IMR-90 (cell line): ENCODE measurements around the gene ERVK3-1. TPM values are rescaled to one million over a fixed set of nuclear protein-coding genes. Genes with fewer than 3 reads are reported as not detected.

Source experiments
- ATAC-seq: fragments of 200-7000 bp; cut with Tn5 transposase; 2 replicates; pipeline ENCODE4 v1.9.1; 2020; ENCODE audit warnings: low read depth, mild to moderate bottlenecking, moderate library complexity
- BruUV-seq: library from RNA; stranded (reverse); fragments of 400-500 nt; replicated peaks from 2 replicates; lab custom pipeline; 2021; lab: Mats Ljungman, UMichigan
- CTCF ChIA-PET: fragments of 300-600 bp; formaldehyde crosslinking; extraction: SDS; loops from one replicate; lab custom pipeline; 2021; ENCODE audit warnings: antibody characterized with exemption; lab: Yijun Ruan, JAX
- POLR2A ChIA-PET: fragments of 300-600 bp; sonication (Branson Sonifier 250); formaldehyde crosslinking; loops from one replicate; lab custom pipeline; 2022; ENCODE audit warnings: antibody characterized with exemption; ENCODE audit not compliant: unreplicated experiment; lab: Charles Lee
- DNase-seq: peaks from one replicate; pipeline ENCODE4 v3.0.0; 2013
- H2AFZ ChIP-seq: replicated peaks from 2 replicates; pipeline ENCODE3; 2013; ENCODE audit warnings: low read length, mild to moderate bottlenecking; ENCODE audit not compliant: poor library complexity
- H2AK5ac ChIP-seq: 2 replicates; pipeline ENCODE4 v1.6.1; 2013; ENCODE audit warnings: low read depth, low read length, inconsistent platforms
- H2AK9ac ChIP-seq: replicated peaks from 2 replicates; pipeline ENCODE3; 2013; ENCODE audit warnings: mild to moderate bottlenecking, low read depth, low read length, moderate library complexity; ENCODE audit not compliant: poor library complexity
- H2BK120ac ChIP-seq: 2 replicates; pipeline ENCODE4 v1.6.1; 2013; ENCODE audit warnings: low read depth, low read length, inconsistent platforms
- H2BK15ac ChIP-seq: 3 replicates; pipeline ENCODE4 v1.6.1; 2013; ENCODE audit warnings: low read depth, low read length, inconsistent platforms
- H2BK20ac ChIP-seq: 2 replicates; pipeline ENCODE4 v1.6.1; 2013; ENCODE audit warnings: low read depth, mild to moderate bottlenecking, inconsistent platforms, low read length, moderate library complexity
- H2BK5ac ChIP-seq: 2 replicates; pipeline ENCODE4 v1.6.1; 2013; ENCODE audit warnings: mild to moderate bottlenecking, low read depth, low read length, inconsistent platforms; ENCODE audit not compliant: poor library complexity, severe bottlenecking
- H3K14ac ChIP-seq: replicated peaks from 2 replicates; pipeline ENCODE4 v1.6.1; 2013; ENCODE audit warnings: low read depth, low read length, inconsistent platforms
- H3K18ac ChIP-seq: 2 replicates; pipeline ENCODE4 v1.6.1; 2013; ENCODE audit warnings: low read depth, low read length, control low read depth
- H3K23ac ChIP-seq: 2 replicates; pipeline ENCODE4 v1.6.1; 2013; ENCODE audit warnings: low read depth, low read length, inconsistent platforms
- H3K27ac ChIP-seq: 2 replicates; pipeline ENCODE4 v1.5.1; 2013; ENCODE audit warnings: mild to moderate bottlenecking, control low read depth, low read length; ENCODE audit not compliant: insufficient read depth
- H3K27me3 ChIP-seq: 2 replicates; pipeline ENCODE4 v1.6.1; 2013; ENCODE audit warnings: low read length; ENCODE audit not compliant: control insufficient read depth, insufficient read depth
- H3K36me3 ChIP-seq: 2 replicates; pipeline ENCODE4 v1.6.1; 2013; ENCODE audit warnings: low read length, mixed read lengths; ENCODE audit not compliant: control insufficient read depth, insufficient read depth
- H3K4ac ChIP-seq: 2 replicates; pipeline ENCODE4 v1.6.1; 2013; ENCODE audit warnings: low read depth, low read length, inconsistent platforms
- H3K4me1 ChIP-seq: 2 replicates; pipeline ENCODE4 v1.6.1; 2013; ENCODE audit warnings: low read length, mixed read lengths; ENCODE audit not compliant: control insufficient read depth, insufficient read depth
- H3K4me2 ChIP-seq: 2 replicates; pipeline ENCODE4 v1.6.1; 2013; ENCODE audit warnings: low read depth, mild to moderate bottlenecking, control low read depth, low read length, moderate library complexity
- H3K4me3 ChIP-seq: 2 replicates; pipeline ENCODE4 v1.5.1; 2013; ENCODE audit warnings: low read depth, mild to moderate bottlenecking, control low read depth, low read length, moderate library complexity; ENCODE audit not compliant: insufficient read depth
- H3K56ac ChIP-seq: 2 replicates; pipeline ENCODE4 v1.6.1; 2013; ENCODE audit warnings: low read length, inconsistent platforms; ENCODE audit not compliant: insufficient read depth; ENCODE audit errors: extremely low read depth
- H3K79me1 ChIP-seq, 2 experiments: 2 replicates each; pipeline ENCODE4 v1.6.1; 2013; ENCODE audit warnings: low read length in 2 of 2, inconsistent platforms in 1 of 2, low read depth in 1 of 2
- H3K9ac ChIP-seq: 2 replicates; pipeline ENCODE4 v1.6.1; 2013; ENCODE audit warnings: low read depth, low read length, control low read depth
- H3K9me1 ChIP-seq: 2 replicates; pipeline ENCODE4 v1.6.1; 2013; ENCODE audit warnings: low read length, inconsistent platforms; ENCODE audit not compliant: insufficient read depth
- H3K9me3 ChIP-seq: 2 replicates; pipeline ENCODE4 v1.6.1; 2013; ENCODE audit warnings: low read length; ENCODE audit not compliant: control insufficient read depth, insufficient read depth
- H4K20me1 ChIP-seq: 2 replicates; pipeline ENCODE4 v1.6.1; 2013; ENCODE audit warnings: low read length, inconsistent platforms; ENCODE audit not compliant: insufficient read depth
- H4K5ac ChIP-seq: 2 replicates; pipeline ENCODE4 v1.6.1; 2013; ENCODE audit warnings: mild to moderate bottlenecking, low read depth, low read length, control low read depth
- H4K8ac ChIP-seq, 2 experiments: 2 replicates each; pipeline ENCODE4 v1.6.1; 2013; ENCODE audit warnings: low read depth in 2 of 2, low read length in 2 of 2, control low read depth in 1 of 2, inconsistent platforms in 1 of 2
- H4K91ac ChIP-seq: 2 replicates; pipeline ENCODE4 v1.6.1; 2013; ENCODE audit warnings: low read depth, low read length, inconsistent platforms; ENCODE audit not compliant: insufficient read depth
- CHD1 ChIP-seq: IDR thresholded peaks from 2 replicates; pipeline ENCODE4 v1.6.1; 2012; ENCODE audit warnings: low read depth, low read length, improper control_type of control experiment
- FOS ChIP-seq: fragments of 150-350 bp; IDR thresholded peaks from 2 replicates; pipeline ENCODE4 v1.6.1; 2016; ENCODE audit warnings: low read depth, low read length
- MAFK ChIP-seq: IDR thresholded peaks from 2 replicates; pipeline ENCODE4 v1.6.1; 2012; ENCODE audit warnings: low read depth, low read length, improper control_type of control experiment
- MXI1 ChIP-seq: IDR thresholded peaks from 2 replicates; pipeline ENCODE4 v1.6.1; 2012; ENCODE audit warnings: low read depth, mild to moderate bottlenecking, low read length, moderate library complexity, borderline replicate concordance
- NFE2L2 ChIP-seq: fragments of 150-350 bp; IDR thresholded peaks from 2 replicates; pipeline ENCODE4 v1.6.1; 2016; ENCODE audit warnings: low read depth, mild to moderate bottlenecking, low read length
- POLR2A ChIP-seq: IDR thresholded peaks from 2 replicates; pipeline ENCODE4 v1.6.1; 2012; ENCODE audit warnings: mild to moderate bottlenecking, low read depth, low read length
- RCOR1 ChIP-seq: IDR thresholded peaks from 2 replicates; pipeline ENCODE4 v1.6.1; 2012; ENCODE audit warnings: mild to moderate bottlenecking, low read length, improper control_type of control experiment; ENCODE audit not compliant: insufficient replicate concordance
- RFX5 ChIP-seq: IDR thresholded peaks from 2 replicates; pipeline ENCODE4 v1.8.0; 2012; ENCODE audit warnings: low read depth, mild to moderate bottlenecking, low read length, moderate library complexity
- SMC3 ChIP-seq: fragments of 150-350 bp; IDR thresholded peaks from 2 replicates; pipeline ENCODE4 v1.6.1; 2016; ENCODE audit warnings: low read depth, mild to moderate bottlenecking, antibody characterized with exemption, low read length, moderate library complexity
- WGBS, 2 experiments: methylation state at CpG; one replicate each; pipeline versions ENCODE4 v1.1.5 to v1.1.7; 2013; ENCODE audit warnings: missing lambda C conversion rate in 2 of 2; ENCODE audit not compliant: insufficient read length in 1 of 2; ENCODE audit errors: extremely low coverage in 2 of 2; 5-methylcytosine and 5-hydroxymethylcytosine counted together
- dilution Hi-C: fragments of 300-500 bp; cut with HindIII; formaldehyde crosslinking; loops from one replicate; pipeline ENCODE4 v1.14.3; 2018; ENCODE audit warnings: low sequenced_read_pairs; ENCODE audit not compliant: unreplicated experiment
- in situ Hi-C: fragments of 300-500 bp; cut with MboI; formaldehyde crosslinking; loops from 3 replicates; pipeline ENCODE4 v1.14.3; 2019; ENCODE audit warnings: low sequenced_read_pairs, inconsistent platforms, mixed read lengths
- intact Hi-C: fragments of 100-400 bp; cut with micrococcal nuclease; formaldehyde crosslinking; loops from 2 replicates; pipeline ENCODE4 v1.10.0; 2022
- polyA plus RNA-seq, 3 experiments: library from polyadenylated mRNA; depleted of rRNA; stranded (reverse); fragments of >200 nt; gene quantifications; 2 replicates each; pipeline ENCODE4 v1.2.3, GENCODE V29; 2012; ENCODE audit warnings: low replicate concordance in 1 of 3
- total RNA-seq: library from RNA; depleted of rRNA; stranded (reverse); fragments of >200 nt; gene quantifications from 2 replicates; pipeline ENCODE4 v1.2.3, GENCODE V29; 2012
- TF ChIP-seq, protein P1 (sequence below): fragments of 150-350 bp; IDR thresholded peaks from 2 replicates; pipeline ENCODE4 v1.6.1; 2016; ENCODE audit warnings: low read depth, mild to moderate bottlenecking, low read length, moderate library complexity, borderline replicate concordance
- TF ChIP-seq, protein P2 (sequence below): conservative IDR thresholded peaks from 2 replicates; pipeline ENCODE4 v1.5.1; 2012; ENCODE audit warnings: mild to moderate bottlenecking, low read depth, low read length, improper control_type of control experiment

Gene ERVK3-1
- total and polyA plus RNA-seq, 2 of the 4 experiments (the other 2 are of a cell fraction): 33.0 to 39.3 TPM

DNA sequence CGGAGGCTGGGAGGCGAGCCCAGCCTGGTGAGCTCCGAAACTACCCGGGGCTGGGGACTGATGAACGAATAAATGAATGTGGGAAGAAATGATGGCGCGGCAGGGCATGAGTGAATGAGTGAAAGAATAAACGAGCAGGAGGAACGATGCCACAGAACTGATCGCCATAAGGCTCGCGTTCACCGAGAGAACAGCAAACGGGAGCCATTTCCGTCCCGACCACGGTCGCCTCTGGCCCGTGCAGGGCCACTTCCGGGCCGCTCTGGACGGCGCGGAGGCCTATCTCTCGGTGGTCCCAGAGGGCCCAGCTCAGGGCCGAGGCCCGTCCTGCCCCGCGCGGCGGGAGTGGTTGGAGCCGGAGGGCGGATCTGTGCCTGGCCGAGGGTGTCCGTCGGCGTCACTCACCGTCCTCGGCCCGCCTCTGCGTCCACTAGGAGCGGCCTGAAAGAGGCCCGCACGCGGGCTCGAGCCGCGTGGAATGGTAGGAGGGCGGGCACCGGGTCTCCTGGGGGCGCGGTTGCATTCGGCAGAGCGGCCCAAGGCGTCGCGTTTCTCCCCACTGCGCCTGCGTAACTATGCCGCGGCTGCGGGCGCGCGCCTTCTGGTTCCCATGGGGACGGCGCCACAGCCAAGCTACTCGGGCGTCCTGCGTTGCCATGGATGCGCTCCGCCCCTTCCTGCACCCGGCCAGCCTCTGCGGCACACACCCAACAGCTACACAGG lies 57.3 kb downstream of the ERVK3-1 start, which contains the start of gene ZNF497 (continued):
- TF ChIP-seq, protein P1, sequence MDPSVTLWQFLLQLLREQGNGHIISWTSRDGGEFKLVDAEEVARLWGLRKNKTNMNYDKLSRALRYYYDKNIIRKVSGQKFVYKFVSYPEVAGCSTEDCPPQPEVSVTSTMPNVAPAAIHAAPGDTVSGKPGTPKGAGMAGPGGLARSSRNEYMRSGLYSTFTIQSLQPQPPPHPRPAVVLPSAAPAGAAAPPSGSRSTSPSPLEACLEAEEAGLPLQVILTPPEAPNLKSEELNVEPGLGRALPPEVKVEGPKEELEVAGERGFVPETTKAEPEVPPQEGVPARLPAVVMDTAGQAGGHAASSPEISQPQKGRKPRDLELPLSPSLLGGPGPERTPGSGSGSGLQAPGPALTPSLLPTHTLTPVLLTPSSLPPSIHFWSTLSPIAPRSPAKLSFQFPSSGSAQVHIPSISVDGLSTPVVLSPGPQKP: no peak
- TF ChIP-seq POLR2A: peak; percentile 68; the same call in 1 of the 2 replicates

GRCh38 chr19:58364146-58364545 lies 59.0 kb downstream of the ERVK3-1 start:
- ChIA-PET POLR2A (no interaction called here), CTCF (interaction anchor here (0.6 to 1.4 kb wide), 2 partner anchors 9 to 27 kb away, joined by 3 read pairs; no protein-coding TSS in a partner anchor)
- no peak overlapping the region for H4K91ac ChIP-seq
- no peak overlapping the region for H2BK120ac ChIP-seq
- intact Hi-C loops: no loop called here
- H4K8ac ChIP-seq: no peak overlapping the region
- H3K56ac ChIP-seq: no peak overlapping the region
- no peak overlapping the region for H3K27ac ChIP-seq
- no peak overlapping the region for H2BK15ac ChIP-seq
- peaks cover 0 to 3% of the 10 kb centered on the region in 2 experiments; a peak in 2 of 4 replicates for H3K79me1 ChIP-seq
- peaks cover 3% of the 10 kb centered on the region for H3K4me1 ChIP-seq
- ATAC-seq: no peak
- H2AK9ac ChIP-seq: no peak overlapping the region
- peak overlapping the region; percentile 23 for H2AFZ ChIP-seq
- H3K27me3 ChIP-seq: no peaks in the 10 kb centered on the region
- H3K18ac ChIP-seq: no peak overlapping the region
- peaks cover 3% of the 10 kb centered on the region; the same call in 1 of the 2 replicates for H3K9me3 ChIP-seq
- H3K23ac ChIP-seq: no peak overlapping the region
- no peak overlapping the region for H3K14ac ChIP-seq
- H3K36me3 ChIP-seq: no peaks in the 10 kb centered on the region
- dilution Hi-C loops: no loop called here
- H2AK5ac ChIP-seq: 0 out of 2 replicates have a peak overlapping the region, but pooled peaks have one; percentile 4
- DNase-seq: no peak
- no peak overlapping the region for H2BK5ac ChIP-seq
- no peak overlapping the region for H3K4ac ChIP-seq
- peaks cover 3% of the 10 kb centered on the region; the same call in 1 of the 2 replicates for H3K9me1 ChIP-seq
- H3K9ac ChIP-seq: no peak overlapping the region
- no peak overlapping the region for H2BK20ac ChIP-seq
- H4K5ac ChIP-seq: no peak overlapping the region
- BruUV-seq: no TSS peak
- in situ Hi-C loops: no loop called here
- WGBS, 2 experiments: 100% methylated on average over 2 of the region's 5 CpGs; no CpG with 5 or more reads in 1 of the 2 experiments
- H3K4me3 ChIP-seq: no peak overlapping the region
- H3K4me2 ChIP-seq: no peak overlapping the region
- no peak for TF ChIP-seq RFX5
- no peak for TF ChIP-seq SMC3
- no peak for TF ChIP-seq MAFK
- TF ChIP-seq, protein P2, sequence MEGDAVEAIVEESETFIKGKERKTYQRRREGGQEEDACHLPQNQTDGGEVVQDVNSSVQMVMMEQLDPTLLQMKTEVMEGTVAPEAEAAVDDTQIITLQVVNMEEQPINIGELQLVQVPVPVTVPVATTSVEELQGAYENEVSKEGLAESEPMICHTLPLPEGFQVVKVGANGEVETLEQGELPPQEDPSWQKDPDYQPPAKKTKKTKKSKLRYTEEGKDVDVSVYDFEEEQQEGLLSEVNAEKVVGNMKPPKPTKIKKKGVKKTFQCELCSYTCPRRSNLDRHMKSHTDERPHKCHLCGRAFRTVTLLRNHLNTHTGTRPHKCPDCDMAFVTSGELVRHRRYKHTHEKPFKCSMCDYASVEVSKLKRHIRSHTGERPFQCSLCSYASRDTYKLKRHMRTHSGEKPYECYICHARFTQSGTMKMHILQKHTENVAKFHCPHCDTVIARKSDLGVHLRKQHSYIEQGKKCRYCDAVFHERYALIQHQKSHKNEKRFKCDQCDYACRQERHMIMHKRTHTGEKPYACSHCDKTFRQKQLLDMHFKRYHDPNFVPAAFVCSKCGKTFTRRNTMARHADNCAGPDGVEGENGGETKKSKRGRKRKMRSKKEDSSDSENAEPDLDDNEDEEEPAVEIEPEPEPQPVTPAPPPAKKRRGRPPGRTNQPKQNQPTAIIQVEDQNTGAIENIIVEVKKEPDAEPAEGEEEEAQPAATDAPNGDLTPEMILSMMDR: no peak
- TF ChIP-seq NFE2L2: no peak
- no peak for TF ChIP-seq RCOR1
- no peak for TF ChIP-seq MXI1
- TF ChIP-seq FOS: no peak
- TF ChIP-seq POLR2A: no peak
- TF ChIP-seq CHD1: no peak
- no peaks in the 10 kb centered on the region for H4K20me1 ChIP-seq
